Measurements from ENCODE around the gene SMC2.

DNA sequence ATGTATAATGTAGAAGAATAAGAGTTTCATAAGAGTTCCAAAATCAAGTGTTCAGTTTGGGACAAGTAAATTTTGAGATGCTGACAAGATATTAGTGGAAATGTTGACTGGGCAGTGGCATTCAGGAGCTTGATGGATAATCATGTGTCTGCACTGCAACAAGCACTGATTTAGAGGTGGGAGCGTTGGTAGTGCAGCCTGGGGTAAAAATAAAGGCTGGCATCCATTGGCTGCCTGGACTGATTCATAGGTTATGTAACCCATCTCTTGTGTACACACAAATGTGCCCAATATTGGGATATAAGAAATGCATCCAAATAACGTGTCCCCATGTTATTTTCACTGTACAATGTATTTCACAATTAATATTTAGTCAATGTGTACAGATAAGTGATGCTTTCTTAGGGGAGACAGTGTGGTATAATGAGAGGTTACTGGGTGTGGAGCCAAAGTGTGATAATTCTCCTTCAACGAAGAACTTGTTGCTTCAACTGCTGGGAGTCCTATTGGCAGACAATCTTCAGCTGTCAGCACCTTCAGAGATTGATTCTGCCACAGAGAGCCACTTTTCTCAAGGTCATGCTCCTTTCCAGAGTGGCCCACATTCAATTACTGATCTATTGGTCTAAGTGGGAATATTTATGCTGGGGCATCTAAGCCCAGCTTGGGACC, 20.9 kb upstream of the SMC2 start:
- TF ChIP-seq, protein P1, sequence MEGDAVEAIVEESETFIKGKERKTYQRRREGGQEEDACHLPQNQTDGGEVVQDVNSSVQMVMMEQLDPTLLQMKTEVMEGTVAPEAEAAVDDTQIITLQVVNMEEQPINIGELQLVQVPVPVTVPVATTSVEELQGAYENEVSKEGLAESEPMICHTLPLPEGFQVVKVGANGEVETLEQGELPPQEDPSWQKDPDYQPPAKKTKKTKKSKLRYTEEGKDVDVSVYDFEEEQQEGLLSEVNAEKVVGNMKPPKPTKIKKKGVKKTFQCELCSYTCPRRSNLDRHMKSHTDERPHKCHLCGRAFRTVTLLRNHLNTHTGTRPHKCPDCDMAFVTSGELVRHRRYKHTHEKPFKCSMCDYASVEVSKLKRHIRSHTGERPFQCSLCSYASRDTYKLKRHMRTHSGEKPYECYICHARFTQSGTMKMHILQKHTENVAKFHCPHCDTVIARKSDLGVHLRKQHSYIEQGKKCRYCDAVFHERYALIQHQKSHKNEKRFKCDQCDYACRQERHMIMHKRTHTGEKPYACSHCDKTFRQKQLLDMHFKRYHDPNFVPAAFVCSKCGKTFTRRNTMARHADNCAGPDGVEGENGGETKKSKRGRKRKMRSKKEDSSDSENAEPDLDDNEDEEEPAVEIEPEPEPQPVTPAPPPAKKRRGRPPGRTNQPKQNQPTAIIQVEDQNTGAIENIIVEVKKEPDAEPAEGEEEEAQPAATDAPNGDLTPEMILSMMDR (IDR thresholded peaks at IDR 0.05): no peak
- TF ChIP-seq POLR2A (IDR thresholded peaks at IDR 0.05): no peak
